WTC11 (cell line): Measurements from ENCODE around the gene NKAIN2. TPM values are rescaled to one million over a fixed set of nuclear protein-coding genes. Genes with fewer than 3 reads are reported as not detected.

ENCODE experiments used
- ATAC-seq: fragments of 200-7000 bp; cut with Tn5 transposase; 2 replicates; pipeline ENCODE4 v1.10.0; 2021; ENCODE audit warnings: mild to moderate bottlenecking, moderate library complexity
- CTCF ChIA-PET: fragments of 300-600 bp; sonication (Branson Sonifier 250); formaldehyde crosslinking; loops from one replicate; lab custom pipeline; 2021; ENCODE audit warnings: antibody characterized with exemption; lab: Charles Lee
- POLR2A ChIA-PET: fragments of 350-600 bp; sonication (Branson Sonifier 250); formaldehyde crosslinking; loops from one replicate; lab custom pipeline; 2021; ENCODE audit warnings: antibody characterized with exemption; lab: Charles Lee
- DNase-seq: peaks from one replicate; pipeline ENCODE4 v3.0.0; 2021; ENCODE audit warnings: low spot score
- H3K27ac Mint-ChIP-seq: 2 replicates; pipeline ENCODE4 v1.8.0; 2021; ENCODE audit warnings: mixed read lengths
- H3K27me3 Mint-ChIP-seq: 2 replicates; pipeline ENCODE4 v1.8.0; 2021; ENCODE audit warnings: low read depth, mild to moderate bottlenecking, moderate library complexity, mixed read lengths
- H3K36me3 Mint-ChIP-seq: 2 replicates; pipeline ENCODE4 v1.8.0; 2021; ENCODE audit warnings: mixed read lengths
- H3K4me1 Mint-ChIP-seq: 2 replicates; pipeline ENCODE4 v1.8.0; 2022; ENCODE audit warnings: mixed read lengths
- H3K4me3 Mint-ChIP-seq: 2 replicates; pipeline ENCODE4 v1.8.0; 2021; ENCODE audit warnings: mild to moderate bottlenecking, moderate library complexity, mixed read lengths
- H3K9me3 Mint-ChIP-seq: 2 replicates; pipeline ENCODE4 v1.8.0; 2021; ENCODE audit warnings: mixed read lengths
- ARID4B ChIP-seq: sonication (generic); formaldehyde crosslinking; IDR thresholded peaks from 2 replicates; pipeline ENCODE4 v1.8.0; 2023; ENCODE audit warnings: missing genetic modification reagents, mild to moderate bottlenecking, borderline replicate concordance
- ATF6 ChIP-seq: sonication (generic); formaldehyde crosslinking; IDR thresholded peaks from 2 replicates; pipeline ENCODE4 v1.8.1; 2023; ENCODE audit warnings: mild to moderate bottlenecking, missing genetic modification reagents
- EMX1 ChIP-seq: fragments of 250-450 bp; sonication (Bioruptor Pico); IDR thresholded peaks from 2 replicates; pipeline ENCODE4 v1.8.0; 2021; ENCODE audit warnings: mild to moderate bottlenecking
- FOXK1 ChIP-seq: sonication (generic); formaldehyde crosslinking; IDR thresholded peaks from 2 replicates; pipeline ENCODE4 v1.8.0; 2022; ENCODE audit warnings: mild to moderate bottlenecking, moderate library complexity, missing genetic modification reagents
- FOXP1 ChIP-seq: sonication (generic); formaldehyde crosslinking; IDR thresholded peaks from 2 replicates; pipeline ENCODE4 v1.8.0; 2022; ENCODE audit warnings: missing genetic modification reagents, mild to moderate bottlenecking, moderate library complexity, borderline replicate concordance
- IRF2 ChIP-seq: sonication (generic); formaldehyde crosslinking; IDR thresholded peaks from 2 replicates; pipeline ENCODE4 v1.8.0; 2022; ENCODE audit warnings: low read depth, missing genetic modification reagents, borderline replicate concordance
- MYBL2 ChIP-seq: sonication (generic); formaldehyde crosslinking; IDR thresholded peaks from 2 replicates; pipeline ENCODE4 v1.8.1; 2023; ENCODE audit warnings: mild to moderate bottlenecking, moderate library complexity, missing genetic modification reagents
- NR3C1 ChIP-seq: sonication (generic); formaldehyde crosslinking; conservative IDR thresholded peaks from 2 replicates; pipeline ENCODE4 v1.8.1; 2023; ENCODE audit warnings: low read depth, mild to moderate bottlenecking, missing genetic modification reagents
- SMAD4 ChIP-seq: sonication (generic); formaldehyde crosslinking; IDR thresholded peaks from 2 replicates; pipeline ENCODE4 v1.8.0; 2022; ENCODE audit warnings: mild to moderate bottlenecking, missing genetic modification reagents
- SP1 ChIP-seq: sonication (generic); formaldehyde crosslinking; conservative IDR thresholded peaks from 2 replicates; pipeline ENCODE4 v1.8.1; 2022; ENCODE audit warnings: missing genetic modification reagents
- ZNF396 ChIP-seq: fragments of 250-450 bp; sonication (Bioruptor Pico); IDR thresholded peaks from 2 replicates; pipeline ENCODE4 v1.8.0; 2021; ENCODE audit warnings: mild to moderate bottlenecking, moderate library complexity, borderline replicate concordance
- total RNA-seq: library from RNA; stranded (reverse); gene quantifications from 3 replicates; pipeline ENCODE4 v1.2.3, GENCODE V29; 2021
- TF ChIP-seq, protein P1 (sequence below): sonication (generic); formaldehyde crosslinking; IDR thresholded peaks from 2 replicates; pipeline ENCODE4 v1.8.0; 2022; ENCODE audit warnings: missing genetic modification reagents
- TF ChIP-seq, protein P2 (sequence below): sonication (generic); formaldehyde crosslinking; IDR thresholded peaks from 2 replicates; pipeline ENCODE4 v1.8.1; 2022; ENCODE audit warnings: low read depth, mild to moderate bottlenecking, moderate library complexity, missing genetic modification reagents, borderline replicate concordance

The NKAIN2 gene
- total RNA-seq, 1 experiment from 2014 or later, result 0.33 TPM

- TF ChIP-seq ZNF396 (CRISPR knock-in tag) (no peak), ATF6 (no peak), MYBL2 (CRISPR knock-in tag) (no peak), SMAD4 (no peak), FOXK1 (no peak), FOXP1 (CRISPR knock-in tag) (no peak), SP1 (CRISPR knock-in tag) (no peak), NR3C1 (CRISPR knock-in tag) (no peak), IRF2 (CRISPR knock-in tag) (no peak)
- TF ChIP-seq, protein P1, sequence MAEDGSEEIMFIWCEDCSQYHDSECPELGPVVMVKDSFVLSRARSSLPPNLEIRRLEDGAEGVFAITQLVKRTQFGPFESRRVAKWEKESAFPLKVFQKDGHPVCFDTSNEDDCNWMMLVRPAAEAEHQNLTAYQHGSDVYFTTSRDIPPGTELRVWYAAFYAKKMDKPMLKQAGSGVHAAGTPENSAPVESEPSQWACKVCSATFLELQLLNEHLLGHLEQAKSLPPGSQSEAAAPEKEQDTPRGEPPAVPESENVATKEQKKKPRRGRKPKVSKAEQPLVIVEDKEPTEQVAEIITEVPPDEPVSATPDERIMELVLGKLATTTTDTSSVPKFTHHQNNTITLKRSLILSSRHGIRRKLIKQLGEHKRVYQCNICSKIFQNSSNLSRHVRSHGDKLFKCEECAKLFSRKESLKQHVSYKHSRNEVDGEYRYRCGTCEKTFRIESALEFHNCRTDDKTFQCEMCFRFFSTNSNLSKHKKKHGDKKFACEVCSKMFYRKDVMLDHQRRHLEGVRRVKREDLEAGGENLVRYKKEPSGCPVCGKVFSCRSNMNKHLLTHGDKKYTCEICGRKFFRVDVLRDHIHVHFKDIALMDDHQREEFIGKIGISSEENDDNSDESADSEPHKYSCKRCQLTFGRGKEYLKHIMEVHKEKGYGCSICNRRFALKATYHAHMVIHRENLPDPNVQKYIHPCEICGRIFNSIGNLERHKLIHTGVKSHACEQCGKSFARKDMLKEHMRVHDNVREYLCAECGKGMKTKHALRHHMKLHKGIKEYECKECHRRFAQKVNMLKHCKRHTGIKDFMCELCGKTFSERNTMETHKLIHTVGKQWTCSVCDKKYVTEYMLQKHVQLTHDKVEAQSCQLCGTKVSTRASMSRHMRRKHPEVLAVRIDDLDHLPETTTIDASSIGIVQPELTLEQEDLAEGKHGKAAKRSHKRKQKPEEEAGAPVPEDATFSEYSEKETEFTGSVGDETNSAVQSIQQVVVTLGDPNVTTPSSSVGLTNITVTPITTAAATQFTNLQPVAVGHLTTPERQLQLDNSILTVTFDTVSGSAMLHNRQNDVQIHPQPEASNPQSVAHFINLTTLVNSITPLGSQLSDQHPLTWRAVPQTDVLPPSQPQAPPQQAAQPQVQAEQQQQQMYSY, result no peak
Observed at GRCh38 chr6:124780623-124781022, 977.0 kb downstream of the NKAIN2 start (continued).

- Mint-ChIP-seq H3K27me3 (no peaks in the 10 kb centered on the region), H3K4me3 (no peak overlapping the region), H3K27ac (no peak overlapping the region), H3K9me3 (no peaks in the 10 kb centered on the region), H3K4me1 (no peaks in the 10 kb centered on the region), H3K36me3 (no peaks in the 10 kb centered on the region)
- DNase-seq (no peak), ATAC-seq (no peak)
- no peak for TF ChIP-seq MYBL2 (CRISPR knock-in tag)
- ChIA-PET CTCF (no interaction called here), POLR2A (no interaction called here)
Observed at GRCh38 chr6:124783344-124783743, 979.7 kb downstream of the NKAIN2 start.

GRCh38 chr6:124791156-124791555 lies 987.5 kb downstream of the NKAIN2 start:
- no peaks in the 10 kb centered on the region for H3K9me3 Mint-ChIP-seq

More at GRCh38 chr6:124791156-124791555, 987.5 kb downstream of the NKAIN2 start:
- no peak for ATAC-seq
- POLR2A ChIA-PET, result no interaction called here
- Mint-ChIP-seq H3K4me1 (no peaks in the 10 kb centered on the region), H3K36me3 (no peaks in the 10 kb centered on the region)
- DNase-seq, result no peak
- TF ChIP-seq EMX1 (no peak), ARID4B (no peak)
- TF ChIP-seq, protein P2, sequence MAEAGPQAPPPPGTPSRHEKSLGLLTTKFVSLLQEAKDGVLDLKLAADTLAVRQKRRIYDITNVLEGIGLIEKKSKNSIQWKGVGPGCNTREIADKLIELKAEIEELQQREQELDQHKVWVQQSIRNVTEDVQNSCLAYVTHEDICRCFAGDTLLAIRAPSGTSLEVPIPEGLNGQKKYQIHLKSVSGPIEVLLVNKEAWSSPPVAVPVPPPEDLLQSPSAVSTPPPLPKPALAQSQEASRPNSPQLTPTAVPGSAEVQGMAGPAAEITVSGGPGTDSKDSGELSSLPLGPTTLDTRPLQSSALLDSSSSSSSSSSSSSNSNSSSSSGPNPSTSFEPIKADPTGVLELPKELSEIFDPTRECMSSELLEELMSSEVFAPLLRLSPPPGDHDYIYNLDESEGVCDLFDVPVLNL, result no peak
- TF ChIP-seq, all 79 proteins: peak for 0
- Mint-ChIP-seq H3K4me3 (no peak overlapping the region), H3K27ac (no peak overlapping the region), H3K27me3 (no peaks in the 10 kb centered on the region)
- CTCF ChIA-PET, result no interaction called here
